ENCODE measurements around the gene DARS2. TPM values are rescaled to one million over a fixed set of nuclear protein-coding genes. Genes with fewer than 3 reads are reported as not detected.

Gene DARS2
- polyA plus RNA-seq (4.5 and 7.1 TPM in 2 replicates), polyA minus RNA-seq (12.7 and 14.4 TPM in 2 replicates)

DNA sequence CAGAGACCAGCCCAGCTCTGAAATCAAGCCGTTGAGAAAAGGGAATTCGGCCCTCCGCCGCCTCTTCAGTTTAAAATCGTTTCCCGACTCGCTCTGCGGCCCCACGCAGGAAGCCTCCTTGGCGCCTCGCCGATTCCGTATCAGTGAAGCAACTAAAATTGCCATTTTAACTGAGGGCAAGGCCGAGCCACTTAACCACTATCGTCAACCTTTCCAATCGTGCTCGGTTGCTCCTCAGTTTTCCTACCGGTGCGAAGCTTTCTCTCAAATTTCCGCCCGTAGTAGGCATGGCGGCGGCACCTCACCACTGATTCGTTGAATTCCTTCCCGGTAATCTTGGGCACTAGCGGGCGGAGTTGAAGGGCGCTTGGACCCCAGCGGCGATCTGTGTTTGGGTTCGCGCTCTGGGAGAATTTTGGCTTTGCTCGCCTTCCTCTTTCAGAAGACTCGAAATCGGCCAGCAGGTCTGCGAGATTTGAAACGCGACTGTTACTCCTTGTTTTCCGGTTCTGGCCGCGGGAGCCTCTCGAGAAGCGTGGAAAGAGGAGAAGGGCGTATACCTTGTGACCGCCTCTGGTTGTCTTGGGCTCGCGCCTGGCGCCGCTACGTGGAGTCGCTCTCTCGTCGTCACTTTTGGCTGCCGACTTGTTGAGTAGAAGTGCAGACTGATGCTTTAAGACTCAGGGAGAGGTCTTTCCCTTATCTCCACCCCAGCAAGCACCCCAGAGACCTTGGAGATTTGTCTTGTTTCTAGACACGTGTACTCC lies at the start of gene DARS2, which contains the start of gene CENPL:
TSS of gene DARS2 (plus strand) at position 359 of the 767 bp plus-strand sequence. CDS start 557 bp downstream, outside the sequence.
TSS of gene CENPL (minus strand) at position 569 of the 767 bp plus-strand sequence. CDS start 13,584 bp downstream, outside the sequence.
- TF ChIP-seq EZH2 (IDR thresholded peaks at IDR 0.05; ENCODE audit: borderline replicate concordance, insufficient read depth, low read length, poor library complexity, severe bottlenecking): no peak
- TF ChIP-seq SMC3 (conservative IDR thresholded peaks at IDR 0.05; ENCODE audit: poor library complexity): no peak
- TF ChIP-seq, protein P1, sequence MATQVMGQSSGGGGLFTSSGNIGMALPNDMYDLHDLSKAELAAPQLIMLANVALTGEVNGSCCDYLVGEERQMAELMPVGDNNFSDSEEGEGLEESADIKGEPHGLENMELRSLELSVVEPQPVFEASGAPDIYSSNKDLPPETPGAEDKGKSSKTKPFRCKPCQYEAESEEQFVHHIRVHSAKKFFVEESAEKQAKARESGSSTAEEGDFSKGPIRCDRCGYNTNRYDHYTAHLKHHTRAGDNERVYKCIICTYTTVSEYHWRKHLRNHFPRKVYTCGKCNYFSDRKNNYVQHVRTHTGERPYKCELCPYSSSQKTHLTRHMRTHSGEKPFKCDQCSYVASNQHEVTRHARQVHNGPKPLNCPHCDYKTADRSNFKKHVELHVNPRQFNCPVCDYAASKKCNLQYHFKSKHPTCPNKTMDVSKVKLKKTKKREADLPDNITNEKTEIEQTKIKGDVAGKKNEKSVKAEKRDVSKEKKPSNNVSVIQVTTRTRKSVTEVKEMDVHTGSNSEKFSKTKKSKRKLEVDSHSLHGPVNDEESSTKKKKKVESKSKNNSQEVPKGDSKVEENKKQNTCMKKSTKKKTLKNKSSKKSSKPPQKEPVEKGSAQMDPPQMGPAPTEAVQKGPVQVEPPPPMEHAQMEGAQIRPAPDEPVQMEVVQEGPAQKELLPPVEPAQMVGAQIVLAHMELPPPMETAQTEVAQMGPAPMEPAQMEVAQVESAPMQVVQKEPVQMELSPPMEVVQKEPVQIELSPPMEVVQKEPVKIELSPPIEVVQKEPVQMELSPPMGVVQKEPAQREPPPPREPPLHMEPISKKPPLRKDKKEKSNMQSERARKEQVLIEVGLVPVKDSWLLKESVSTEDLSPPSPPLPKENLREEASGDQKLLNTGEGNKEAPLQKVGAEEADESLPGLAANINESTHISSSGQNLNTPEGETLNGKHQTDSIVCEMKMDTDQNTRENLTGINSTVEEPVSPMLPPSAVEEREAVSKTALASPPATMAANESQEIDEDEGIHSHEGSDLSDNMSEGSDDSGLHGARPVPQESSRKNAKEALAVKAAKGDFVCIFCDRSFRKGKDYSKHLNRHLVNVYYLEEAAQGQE (IDR thresholded peaks at IDR 0.05; ENCODE audit: borderline replicate concordance): no peak
- TF ChIP-seq POLR2AphosphoS5 (IDR thresholded peaks at IDR 0.05): peak; percentile 56
- no peak for TF ChIP-seq CTCF (IDR thresholded peaks at IDR 0.05; ENCODE audit: poor library complexity, severe bottlenecking)
- TF ChIP-seq TAF1 (IDR thresholded peaks at IDR 0.05; ENCODE audit: low read depth): no peak
- TF ChIP-seq MXI1 (conservative IDR thresholded peaks at IDR 0.05; ENCODE audit: poor library complexity, severe bottlenecking): peak; percentile 96
- Histone ChIP-seq H3K9me2 (ENCODE audit: insufficient read depth, low read length) (no peaks in the 10 kb centered on the region), H2AFZ (ENCODE audit: low read depth, low read length) (peak within 1 kb of the TSS; percentile 83), H4K20me1 (ENCODE audit: insufficient read depth) (no peaks in the 10 kb centered on the region), H3K4me2 (ENCODE audit: low read length) (peak within 1 kb of the TSS; percentile 77), H3K79me2 (replicated peaks; ENCODE audit: insufficient read depth, low read length) (peaks cover 21% of the 10 kb centered on the region), H3K4me3 (ENCODE audit: low read length) (peak within 1 kb of the TSS; percentile 84), H3K9ac (ENCODE audit: low read length) (peak within 1 kb of the TSS; percentile 67), H3K27me3 (ENCODE audit: insufficient read depth, low read depth, low read length) (no peaks in the 10 kb centered on the region), H3K27ac (ENCODE audit: low read length) (peak within 1 kb of the TSS; percentile 76), H3F3A (ENCODE audit: insufficient read depth, low read length, poor library complexity, severe bottlenecking) (no peaks in the 10 kb centered on the region), H3K9me3 (ENCODE audit: low read length) (no peaks in the 10 kb centered on the region), H3K36me3 (ENCODE audit: insufficient read depth, low read length) (no peaks in the 10 kb centered on the region)

DNA sequence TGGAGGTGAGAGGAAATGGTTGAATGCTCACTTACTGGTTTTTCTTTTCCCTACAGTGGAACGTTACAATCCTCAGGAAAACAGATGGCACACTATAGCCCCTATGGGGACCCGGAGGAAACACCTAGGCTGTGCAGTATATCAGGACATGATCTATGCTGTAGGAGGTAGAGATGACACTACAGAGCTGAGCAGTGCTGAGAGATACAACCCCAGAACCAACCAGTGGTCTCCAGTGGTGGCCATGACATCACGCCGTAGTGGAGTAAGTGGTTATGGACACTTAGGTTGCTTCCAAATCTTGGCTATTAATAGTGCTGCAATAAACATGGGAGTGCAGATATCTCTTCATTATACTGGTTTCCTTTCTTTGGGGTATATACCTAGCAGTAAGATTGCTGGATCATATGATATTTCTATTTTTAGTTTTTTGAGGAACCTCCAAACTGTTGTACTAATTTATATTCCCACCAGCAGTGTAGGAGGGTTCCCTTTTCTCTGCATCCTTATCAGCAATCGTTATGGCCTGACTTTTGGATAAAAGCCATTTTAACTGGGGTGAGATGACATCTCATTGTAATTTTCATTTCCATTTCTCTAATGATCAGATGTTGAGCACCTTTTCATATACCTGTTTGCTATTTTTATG lies 48.8 kb upstream of the DARS2 start:
- TF ChIP-seq EZH2 (IDR thresholded peaks at IDR 0.05; ENCODE audit: borderline replicate concordance, insufficient read depth, low read length, poor library complexity, severe bottlenecking) (no peak), SMC3 (conservative IDR thresholded peaks at IDR 0.05; ENCODE audit: poor library complexity) (no peak)
- no peak overlapping the region for H3K9ac ChIP-seq (ENCODE audit: low read length)
- H3K9me2 ChIP-seq (ENCODE audit: insufficient read depth, low read length): no peaks in the 10 kb centered on the region
- H3K4me2 ChIP-seq (ENCODE audit: low read length): no peak overlapping the region
- no peaks in the 10 kb centered on the region for H4K20me1 ChIP-seq (ENCODE audit: insufficient read depth)
- H2AFZ ChIP-seq (ENCODE audit: low read depth, low read length): no peak overlapping the region
- H3K4me3 ChIP-seq (ENCODE audit: low read length): no peak overlapping the region
- no peaks in the 10 kb centered on the region for H3K9me3 ChIP-seq (ENCODE audit: low read length)
- H3K79me2 ChIP-seq (replicated peaks; ENCODE audit: insufficient read depth, low read length): no peaks in the 10 kb centered on the region
- peaks cover 17% of the 10 kb centered on the region for H3K36me3 ChIP-seq (ENCODE audit: insufficient read depth, low read length)
- no peak overlapping the region for H3K27ac ChIP-seq (ENCODE audit: low read length)
- H3K27me3 ChIP-seq (ENCODE audit: insufficient read depth, low read depth, low read length): no peaks in the 10 kb centered on the region
- no peaks in the 10 kb centered on the region for H3F3A ChIP-seq (ENCODE audit: insufficient read depth, low read length, poor library complexity, severe bottlenecking)

Measured in neural cell (in vitro differentiated cells).